Liver (tissue), 9 donors: Measurements from ENCODE around the gene BBS10. TPM values are rescaled to one million over a fixed set of nuclear protein-coding genes. Genes with fewer than 3 reads are reported as not detected.

Experiments
- DNase-seq: peaks from one replicate; pipeline ENCODE4 v3.0.0-alpha.2; 2017; ENCODE audit warnings: low spot score
- H3K27ac ChIP-seq, 2 donors: one replicate each; pipeline ENCODE4 v1.7.0; 2013; ENCODE audit warnings: inconsistent platforms in 2 of 2, low read length in 2 of 2, control low read depth in 1 of 2, low read depth in 1 of 2, mild to moderate bottlenecking in 1 of 2
- H3K27me3 ChIP-seq, 4 donors: one replicate each; pipeline versions ENCODE4 v1.6.1 to v1.7.0; 2013; ENCODE audit warnings: low read length in 3 of 4, inconsistent platforms in 1 of 4, mild to moderate bottlenecking in 1 of 4, moderate library complexity in 1 of 4; ENCODE audit not compliant: control insufficient read depth in 4 of 4, insufficient read depth in 4 of 4
- H3K36me3 ChIP-seq, 4 donors: one replicate each; pipeline versions ENCODE4 v1.6.1 to v1.7.0; 2013; ENCODE audit warnings: low read length in 3 of 4, mild to moderate bottlenecking in 3 of 4, low read depth in 1 of 4, moderate library complexity in 1 of 4; ENCODE audit not compliant: control insufficient read depth in 4 of 4, insufficient read depth in 3 of 4
- H3K4me1 ChIP-seq, 4 donors: one replicate each; pipeline versions ENCODE4 v1.6.1 to v1.7.0; 2013; ENCODE audit warnings: low read length in 3 of 4, mild to moderate bottlenecking in 3 of 4, moderate library complexity in 1 of 4; ENCODE audit not compliant: control insufficient read depth in 4 of 4, insufficient read depth in 4 of 4
- H3K4me3 ChIP-seq, 3 donors: one replicate each; pipeline versions ENCODE4 v1.6.1 to v1.7.0; 2013; ENCODE audit warnings: low read length in 3 of 3, control low read depth in 1 of 3, low read depth in 1 of 3, mild to moderate bottlenecking in 1 of 3
- H3K9ac ChIP-seq, 2 donors: one replicate each; pipeline ENCODE4 v1.7.0; 2013; ENCODE audit warnings: low read length in 2 of 2, mild to moderate bottlenecking in 2 of 2, moderate library complexity in 2 of 2, control low read depth in 1 of 2, low read depth in 1 of 2
- H3K9me3 ChIP-seq, 4 donors: one replicate each; pipeline versions ENCODE4 v1.6.1 to v1.7.0; 2013; ENCODE audit warnings: low read length in 3 of 4; ENCODE audit not compliant: control insufficient read depth in 4 of 4
- ATF3 ChIP-seq: IDR thresholded peaks from 2 replicates; pipeline ENCODE4 v1.6.1; 2016; ENCODE audit warnings: antibody characterized with exemption
- CTCF ChIP-seq: fragments of 150-350 bp; IDR thresholded peaks from 2 replicates; pipeline ENCODE4 v1.5.1; 2017; ENCODE audit warnings: improper control_type of control experiment, low read depth, low read length; ENCODE audit not compliant: missing input control
- EGR1 ChIP-seq, 2 donors: IDR thresholded peaks; 2 replicates each; pipeline ENCODE4 v1.6.1; 2016 to 2018; ENCODE audit warnings: antibody characterized with exemption in 2 of 2, low read depth in 2 of 2
- FOXA1 ChIP-seq: IDR thresholded peaks from 2 replicates; pipeline ENCODE4 v1.6.1; 2016; ENCODE audit warnings: antibody characterized with exemption
- FOXA2 ChIP-seq: IDR thresholded peaks from 2 replicates; pipeline ENCODE4 v1.6.1; 2016; ENCODE audit warnings: antibody characterized with exemption
- GABPA ChIP-seq, 2 donors: IDR thresholded peaks in 1 of 2; conservative IDR thresholded peaks in 1 of 2; 2 replicates each; pipeline ENCODE4 v1.6.1; 2016; ENCODE audit warnings: antibody characterized with exemption in 2 of 2, mild to moderate bottlenecking in 1 of 2, moderate library complexity in 1 of 2
- HNF4A ChIP-seq, 2 donors: conservative IDR thresholded peaks; 2 replicates each; pipeline ENCODE4 v1.6.1; 2016; ENCODE audit warnings: antibody characterized with exemption in 2 of 2, mild to moderate bottlenecking in 2 of 2
- HNF4G ChIP-seq: IDR thresholded peaks from 2 replicates; pipeline ENCODE4 v1.6.1; 2016; ENCODE audit warnings: antibody characterized with exemption
- JUND ChIP-seq, 2 donors: IDR thresholded peaks; 2 replicates each; pipeline ENCODE4 v1.6.1; 2016; ENCODE audit warnings: antibody characterized with exemption in 2 of 2
- NR2F2 ChIP-seq: IDR thresholded peaks from 2 replicates; pipeline ENCODE4 v1.6.1; 2016; ENCODE audit warnings: antibody characterized with exemption
- RAD21 ChIP-seq, 2 donors: IDR thresholded peaks; 2 replicates each; pipeline ENCODE4 v1.6.1; 2016; ENCODE audit warnings: antibody characterized with exemption in 2 of 2, mild to moderate bottlenecking in 2 of 2
- RXRA ChIP-seq, 2 donors: IDR thresholded peaks; 2 replicates each; pipeline ENCODE4 v1.6.1; 2017 to 2018; ENCODE audit warnings: antibody characterized with exemption in 2 of 2, mild to moderate bottlenecking in 1 of 2
- SP1 ChIP-seq: IDR thresholded peaks from 2 replicates; pipeline ENCODE4 v1.6.1; 2018; ENCODE audit warnings: antibody characterized with exemption, mild to moderate bottlenecking
- TAF1 ChIP-seq: conservative IDR thresholded peaks from 2 replicates; pipeline ENCODE4 v1.6.1; 2016; ENCODE audit warnings: antibody characterized with exemption, mild to moderate bottlenecking
- YY1 ChIP-seq: IDR thresholded peaks from 2 replicates; pipeline ENCODE4 v1.6.1; 2016; ENCODE audit warnings: antibody characterized with exemption, mild to moderate bottlenecking
- ZBTB33 ChIP-seq: IDR thresholded peaks from 2 replicates; pipeline ENCODE4 v1.6.1; 2016; ENCODE audit warnings: antibody characterized with exemption
- WGBS: extraction: QIAGEN DNeasy Blood & Tissue Kit; methylation state at CpG from one replicate; pipeline ENCODE4 v1.1.7; 2013; 5-methylcytosine and 5-hydroxymethylcytosine counted together
- polyA plus RNA-seq, 2 donors: library from polyadenylated mRNA; stranded (reverse) in 1 of 2; unstranded in 1 of 2; fragments of 200-250 nt in 1 of 2; fragments of >200 nt in 1 of 2; fragmentation: Nextera tagmentation in 1 of 2; extraction: Ambion mirVana in 1 of 2; gene quantifications; one replicate each; pipeline versions ENCODE4 v1.2.1 to v1.2.3, GENCODE V29; 2013 to 2015
- total RNA-seq, 2 donors: library from RNA; depleted of rRNA; stranded (reverse); fragments of >200 nt; gene quantifications; one replicate each; pipeline ENCODE4 v1.2.3, GENCODE V29; 2014
- TF ChIP-seq, protein P1 (sequence below): IDR thresholded peaks from 2 replicates; pipeline ENCODE4 v1.6.1; 2016; ENCODE audit warnings: antibody characterized with exemption, mild to moderate bottlenecking
- TF ChIP-seq, protein P2 (sequence below): IDR thresholded peaks from 2 replicates; pipeline ENCODE4 v1.6.1; 2016; ENCODE audit warnings: antibody characterized with exemption
- donor health status: healthy.
- donor health status: healthy.
- donor health status: healthy.
- donor health status: healthy.
- donor health status: healthy.

The BBS10 gene
- total and polyA plus RNA-seq, 4 donors = 2.5 to 6.7 (median 4.0) TPM

DNA sequence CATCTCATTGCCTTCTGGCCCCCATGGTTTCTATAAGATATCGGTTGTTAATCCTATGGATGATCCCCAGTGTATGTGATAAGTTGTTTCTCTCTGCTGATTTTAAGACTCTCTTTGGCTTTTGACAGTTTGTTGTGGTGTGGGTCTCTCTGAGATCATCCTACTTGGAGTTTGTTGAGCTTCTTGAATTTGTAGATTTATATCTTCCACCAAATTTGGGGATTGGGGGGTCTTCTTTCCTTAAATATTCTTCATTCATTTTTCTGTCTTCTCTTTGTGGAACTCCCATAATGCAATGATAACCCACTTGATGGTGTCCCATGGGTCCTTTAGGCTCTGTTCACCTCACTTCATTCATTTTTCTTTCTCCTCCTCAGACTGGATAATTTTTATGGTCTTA is 20.0 kb upstream of the BBS10 start:
- TF ChIP-seq TAF1 = no peak
- no peak for TF ChIP-seq NR2F2
- TF ChIP-seq YY1 = no peak
- TF ChIP-seq HNF4A (conservative IDR thresholded peaks at IDR 0.05) = no peak
- TF ChIP-seq, protein P1, sequence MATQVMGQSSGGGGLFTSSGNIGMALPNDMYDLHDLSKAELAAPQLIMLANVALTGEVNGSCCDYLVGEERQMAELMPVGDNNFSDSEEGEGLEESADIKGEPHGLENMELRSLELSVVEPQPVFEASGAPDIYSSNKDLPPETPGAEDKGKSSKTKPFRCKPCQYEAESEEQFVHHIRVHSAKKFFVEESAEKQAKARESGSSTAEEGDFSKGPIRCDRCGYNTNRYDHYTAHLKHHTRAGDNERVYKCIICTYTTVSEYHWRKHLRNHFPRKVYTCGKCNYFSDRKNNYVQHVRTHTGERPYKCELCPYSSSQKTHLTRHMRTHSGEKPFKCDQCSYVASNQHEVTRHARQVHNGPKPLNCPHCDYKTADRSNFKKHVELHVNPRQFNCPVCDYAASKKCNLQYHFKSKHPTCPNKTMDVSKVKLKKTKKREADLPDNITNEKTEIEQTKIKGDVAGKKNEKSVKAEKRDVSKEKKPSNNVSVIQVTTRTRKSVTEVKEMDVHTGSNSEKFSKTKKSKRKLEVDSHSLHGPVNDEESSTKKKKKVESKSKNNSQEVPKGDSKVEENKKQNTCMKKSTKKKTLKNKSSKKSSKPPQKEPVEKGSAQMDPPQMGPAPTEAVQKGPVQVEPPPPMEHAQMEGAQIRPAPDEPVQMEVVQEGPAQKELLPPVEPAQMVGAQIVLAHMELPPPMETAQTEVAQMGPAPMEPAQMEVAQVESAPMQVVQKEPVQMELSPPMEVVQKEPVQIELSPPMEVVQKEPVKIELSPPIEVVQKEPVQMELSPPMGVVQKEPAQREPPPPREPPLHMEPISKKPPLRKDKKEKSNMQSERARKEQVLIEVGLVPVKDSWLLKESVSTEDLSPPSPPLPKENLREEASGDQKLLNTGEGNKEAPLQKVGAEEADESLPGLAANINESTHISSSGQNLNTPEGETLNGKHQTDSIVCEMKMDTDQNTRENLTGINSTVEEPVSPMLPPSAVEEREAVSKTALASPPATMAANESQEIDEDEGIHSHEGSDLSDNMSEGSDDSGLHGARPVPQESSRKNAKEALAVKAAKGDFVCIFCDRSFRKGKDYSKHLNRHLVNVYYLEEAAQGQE = no peak
- no peak for TF ChIP-seq CTCF
- no peak for TF ChIP-seq EGR1 (IDR thresholded peaks at IDR 0.05; ENCODE audit: low read depth in 2 of 2)
- TF ChIP-seq FOXA2 = no peak
- no peak for TF ChIP-seq GABPA (IDR thresholded peaks at IDR 0.05 in 1 of 2, conservative IDR thresholded peaks at IDR 0.05 in 1 of 2)
- TF ChIP-seq, protein P2, sequence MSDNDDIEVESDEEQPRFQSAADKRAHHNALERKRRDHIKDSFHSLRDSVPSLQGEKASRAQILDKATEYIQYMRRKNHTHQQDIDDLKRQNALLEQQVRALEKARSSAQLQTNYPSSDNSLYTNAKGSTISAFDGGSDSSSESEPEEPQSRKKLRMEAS = no peak
- no peak for TF ChIP-seq ZBTB33
- TF ChIP-seq SP1 = no peak
- TF ChIP-seq RAD21 (IDR thresholded peaks at IDR 0.05) = no peak
- no peak for TF ChIP-seq RXRA (IDR thresholded peaks at IDR 0.05)
- DNase-seq = no peak
- H3K9me3 ChIP-seq = no peaks in the 10 kb centered on the region

DNA sequence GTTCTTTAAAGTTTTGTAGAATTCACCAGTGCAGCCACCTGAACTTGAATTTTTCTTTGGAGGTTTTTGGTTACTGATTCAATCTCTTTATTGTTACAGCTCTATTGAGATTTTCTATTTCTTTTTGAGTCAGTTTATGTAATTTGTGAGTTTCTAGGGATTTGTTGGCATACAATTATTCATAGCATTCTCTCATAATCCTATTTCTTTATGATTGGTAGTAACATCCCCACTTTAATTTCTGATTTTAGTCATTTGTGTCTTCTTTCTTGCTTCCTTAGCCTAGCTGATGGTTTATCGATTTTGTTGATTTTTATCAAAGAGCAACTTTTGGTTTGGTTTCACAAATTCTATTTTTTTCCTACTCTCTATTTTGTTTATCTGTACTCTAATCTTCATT is 17.9 kb upstream of the BBS10 start:
- peaks cover 3 to 24% (median 19%) of the 10 kb centered on the region in 4 donors for H3K36me3 ChIP-seq
- WGBS = 96% methylated on average over 1 of the region's 1 CpG
- no peaks in the 10 kb centered on the region for H3K27me3 ChIP-seq
- no peak for DNase-seq
- H3K9ac ChIP-seq = no peak overlapping the region
- H3K27ac ChIP-seq = no peak overlapping the region
- H3K4me1 ChIP-seq = no peaks in the 10 kb centered on the region
- H3K4me3 ChIP-seq = no peak overlapping the region
- H3K9me3 ChIP-seq = no peaks in the 10 kb centered on the region
- TF ChIP-seq YY1 (no peak), FOXA1 (no peak), JUND (IDR thresholded peaks at IDR 0.05) (no peak), TAF1 (no peak), RXRA (IDR thresholded peaks at IDR 0.05) (no peak), HNF4A (conservative IDR thresholded peaks at IDR 0.05) (no peak), NR2F2 (no peak), CTCF (no peak), ZBTB33 (no peak), HNF4G (no peak), EGR1 (IDR thresholded peaks at IDR 0.05; ENCODE audit: low read depth in 2 of 2) (no peak), ATF3 (no peak), FOXA2 (no peak), GABPA (IDR thresholded peaks at IDR 0.05 in 1 of 2, conservative IDR thresholded peaks at IDR 0.05 in 1 of 2) (no peak)
- TF ChIP-seq, protein P2 = no peak

More for the DNA sequence above, 20.0 kb upstream of the BBS10 start:
- H3K4me1 ChIP-seq = no peaks in the 10 kb centered on the region
- WGBS = 99% methylated on average over 1 of the region's 1 CpG
- H3K4me3 ChIP-seq = no peak overlapping the region
- no peak overlapping the region for H3K9ac ChIP-seq
- H3K27ac ChIP-seq = no peak overlapping the region
- peaks cover 5 to 29% (median 21%) of the 10 kb centered on the region in 4 donors for H3K36me3 ChIP-seq
- H3K27me3 ChIP-seq = no peaks in the 10 kb centered on the region
